ENCODE measurements around the gene AFG1L. TPM values are rescaled to one million over a fixed set of nuclear protein-coding genes. Genes with fewer than 3 reads are reported as not detected.

Gene AFG1L
- total RNA-seq, 1 experiment from 2014 or later: 7.9 TPM

GRCh38 chr6:108556250-108556649 is 261.4 kb downstream of the AFG1L start:
- no peaks in the 10 kb centered on the region for H3K36me3 Mint-ChIP-seq
- peaks cover 32% of the 10 kb centered on the region for H3K27me3 Mint-ChIP-seq (ENCODE audit: low read depth)
- ChIA-PET CTCF (interaction anchor here (1.0 to 3.0 kb wide), 4 partner anchors 14 to 337 kb away, joined by 3 to 18 read pairs (median 10); no protein-coding TSS in a partner anchor), POLR2A (interaction anchor here (1.5 kb wide), 1 partner anchor 538 kb away, joined by 4 read pairs; no protein-coding TSS in a partner anchor)
- H3K4me3 Mint-ChIP-seq: no peak overlapping the region
- ATAC-seq: no peak
- H3K4me1 Mint-ChIP-seq: peaks cover 7% of the 10 kb centered on the region
- DNase-seq (ENCODE audit: low spot score): no peak
- H3K27ac Mint-ChIP-seq: no peak overlapping the region
- H3K9me3 Mint-ChIP-seq: no peaks in the 10 kb centered on the region
- TF ChIP-seq E2F4 (CRISPR knock-in tag; IDR thresholded peaks at IDR 0.05; ENCODE audit: borderline replicate concordance, low read depth) (no peak), ZNF317 (CRISPR knock-in tag; IDR thresholded peaks at IDR 0.05; ENCODE audit: borderline replicate concordance, low read depth) (no peak), HMGA2 (CRISPR knock-in tag; IDR thresholded peaks at IDR 0.05) (no peak)

GRCh38 chr6:108556866-108557493 is 262.1 kb downstream of the AFG1L start:
- peaks cover 7% of the 10 kb centered on the region for H3K4me1 Mint-ChIP-seq
- no peaks in the 10 kb centered on the region for H3K36me3 Mint-ChIP-seq
- ATAC-seq (no peak), DNase-seq (ENCODE audit: low spot score) (no peak)
- H3K9me3 Mint-ChIP-seq: no peaks in the 10 kb centered on the region
- H3K27ac Mint-ChIP-seq: peak overlapping the region; percentile 19; the same call in 1 of the 2 replicates
- TF ChIP-seq SMAD4 (CRISPR knock-in tag; IDR thresholded peaks at IDR 0.05) (no peak), TCF7 (CRISPR knock-in tag; IDR thresholded peaks at IDR 0.05; ENCODE audit: low read depth) (no peak)
- ChIA-PET POLR2A (interaction anchor here (1.5 kb wide), 1 partner anchor 537 kb away, joined by 4 read pairs; no protein-coding TSS in a partner anchor), CTCF (interaction anchor here (0.6 to 3.0 kb wide), 6 partner anchors 15 to 336 kb away, joined by 3 to 18 read pairs (median 4); no protein-coding TSS in a partner anchor)
- peak overlapping the region; percentile 75 for H3K4me3 Mint-ChIP-seq
- H3K27me3 Mint-ChIP-seq (ENCODE audit: low read depth): peaks cover 37% of the 10 kb centered on the region

GRCh38 chr6:108557494-108558371 is 262.9 kb downstream of the AFG1L start:
- ATAC-seq (peak; percentile 25), DNase-seq (ENCODE audit: low spot score) (peak; percentile 86)
- H3K4me3 Mint-ChIP-seq: peak overlapping the region; percentile 93
- H3K9me3 Mint-ChIP-seq: no peaks in the 10 kb centered on the region
- H3K27ac Mint-ChIP-seq: peak overlapping the region; percentile 93
- H3K27me3 Mint-ChIP-seq (ENCODE audit: low read depth): peaks cover 44% of the 10 kb centered on the region
- POLR2A ChIA-PET: interaction anchor here (0.7 to 1.5 kb wide), 5 partner anchors 16 to 536 kb away, joined by 3 to 4 read pairs (median 3); no protein-coding TSS in a partner anchor
- CTCF ChIA-PET: interaction anchor here (0.6 to 3.0 kb wide), 12 partner anchors 10 to 335 kb away, joined by 3 to 18 read pairs (median 4); no protein-coding TSS in a partner anchor
- no peaks in the 10 kb centered on the region for H3K36me3 Mint-ChIP-seq
- peaks cover 11% of the 10 kb centered on the region for H3K4me1 Mint-ChIP-seq
- TF ChIP-seq MAX (CRISPR knock-in tag; IDR thresholded peaks at IDR 0.05) (peak; percentile 79; the same call in 1 of the 2 replicates), USF1 (CRISPR knock-in tag; IDR thresholded peaks at IDR 0.05) (no peak), ZNF423 (CRISPR knock-in tag; IDR thresholded peaks at IDR 0.05) (no peak), E2F4 (CRISPR knock-in tag; IDR thresholded peaks at IDR 0.05; ENCODE audit: borderline replicate concordance, low read depth) (0 out of 2 replicates have a peak, but pooled peaks have one; percentile 52), CTCF (IDR thresholded peaks at IDR 0.05) (no peak), CBFB (CRISPR knock-in tag; IDR thresholded peaks at IDR 0.05; ENCODE audit: low read depth) (no peak), PRRX2 (CRISPR knock-in tag; IDR thresholded peaks at IDR 0.05) (no peak), ESRRA (CRISPR knock-in tag; IDR thresholded peaks at IDR 0.05; ENCODE audit: borderline replicate concordance) (0 out of 2 replicates have a peak, but pooled peaks have one; percentile 40), ZBTB43 (CRISPR knock-in tag; IDR thresholded peaks at IDR 0.05) (0 out of 2 replicates have a peak, but pooled peaks have one; percentile 40), ATF1 (CRISPR knock-in tag; IDR thresholded peaks at IDR 0.05) (no peak), ERG (CRISPR knock-in tag; IDR thresholded peaks at IDR 0.05) (no peak), STAT6 (CRISPR knock-in tag; conservative IDR thresholded peaks at IDR 0.05; ENCODE audit: low read depth) (no peak)
